Activated naive CD4-positive, alpha-beta T cell treated with anti-CD3 and anti-CD28 coated beads, Interleukin-2, amount 50 U/mL, for 16 hours (primary cell): ENCODE data around the gene CEBPA.

Source experiments
- DNase-seq: peaks from one replicate; pipeline ENCODE4 v3.0.0-alpha.2; 2020

Gene CEBPA

GRCh38 chr19:33286899-33287298 lies 15.4 kb downstream of the CEBPA start:
- DNase-seq: no peak

- no peak for DNase-seq
Measured at GRCh38 chr19:33285441-33285927, 16.9 kb downstream of the CEBPA start.

GRCh38 chr19:33284756-33285155 lies 17.6 kb downstream of the CEBPA start:
- DNase-seq: no peak

- no peak for DNase-seq
Measured at GRCh38 chr19:33284146-33284643, 18.1 kb downstream of the CEBPA start.

GRCh38 chr19:33283589-33283988 lies 18.7 kb downstream of the CEBPA start:
- DNase-seq: no peak

- DNase-seq: no peak
Measured at GRCh38 chr19:33282036-33282671, 20.2 kb downstream of the CEBPA start.

GRCh38 chr19:33281296-33281926 lies 20.9 kb downstream of the CEBPA start:
- no peak for DNase-seq

GRCh38 chr19:33280351-33280921 lies 21.9 kb downstream of the CEBPA start:
- peak; percentile 46 for DNase-seq

- no peak for DNase-seq
Measured at GRCh38 chr19:33279430-33280350, 22.6 kb downstream of the CEBPA start.

- DNase-seq: no peak
Measured at GRCh38 chr19:33278403-33279269, 23.7 kb downstream of the CEBPA start.

GRCh38 chr19:33278023-33278402 lies 24.3 kb downstream of the CEBPA start:
- no peak for DNase-seq

GRCh38 chr19:33277434-33277833 lies 24.9 kb downstream of the CEBPA start:
- DNase-seq: no peak

- DNase-seq: no peak
Measured at GRCh38 chr19:33275933-33276619, 26.3 kb downstream of the CEBPA start.

GRCh38 chr19:33275559-33275932 lies 26.8 kb downstream of the CEBPA start:
- DNase-seq: no peak

- no peak for DNase-seq
Measured at GRCh38 chr19:33274663-33275558, 27.4 kb downstream of the CEBPA start.

- peak; percentile 45 for DNase-seq
Measured at GRCh38 chr19:33273881-33274662, 28.3 kb downstream of the CEBPA start.

- no peak for DNase-seq
Measured at GRCh38 chr19:33273065-33273736, 29.1 kb downstream of the CEBPA start.

- no peak for DNase-seq
Measured at GRCh38 chr19:33271246-33272021, 30.9 kb downstream of the CEBPA start.
